GM21529 (cell line): ENCODE results near the gene EFCAB6.

Experiments used
- ATAC-seq: cut with Tn5 transposase; IDR thresholded peaks from one replicate; pipeline ENCODE4 v1.9.1; 2021; ENCODE audit not compliant: unreplicated experiment

Gene EFCAB6

GRCh38 chr22:43510281-43511070 lies 301.6 kb downstream of the EFCAB6 start:
- no peak for ATAC-seq

DNA sequence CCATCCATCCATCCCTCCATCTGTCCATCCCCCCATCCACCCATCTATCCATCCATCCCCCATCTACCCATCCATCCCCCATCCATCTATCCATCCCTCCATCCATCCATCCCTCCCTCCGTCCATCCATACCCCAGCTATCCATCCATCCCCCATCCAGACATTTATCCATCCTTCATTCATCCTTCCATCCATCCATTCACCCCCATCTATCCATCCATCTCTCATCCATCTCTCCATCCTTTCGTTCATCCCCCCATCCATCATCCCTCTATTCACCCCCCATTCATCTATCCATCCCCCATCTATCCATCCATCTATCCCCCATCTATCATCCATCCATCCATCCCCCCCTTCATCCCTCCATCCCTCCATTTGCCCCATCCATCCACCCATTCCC lies 302.8 kb downstream of the EFCAB6 start:
- ATAC-seq, result no peak

GRCh38 chr22:43508489-43508888 lies 303.6 kb downstream of the EFCAB6 start:
- no peak for ATAC-seq

GRCh38 chr22:43507235-43507634 lies 304.9 kb downstream of the EFCAB6 start:
- no peak for ATAC-seq

DNA sequence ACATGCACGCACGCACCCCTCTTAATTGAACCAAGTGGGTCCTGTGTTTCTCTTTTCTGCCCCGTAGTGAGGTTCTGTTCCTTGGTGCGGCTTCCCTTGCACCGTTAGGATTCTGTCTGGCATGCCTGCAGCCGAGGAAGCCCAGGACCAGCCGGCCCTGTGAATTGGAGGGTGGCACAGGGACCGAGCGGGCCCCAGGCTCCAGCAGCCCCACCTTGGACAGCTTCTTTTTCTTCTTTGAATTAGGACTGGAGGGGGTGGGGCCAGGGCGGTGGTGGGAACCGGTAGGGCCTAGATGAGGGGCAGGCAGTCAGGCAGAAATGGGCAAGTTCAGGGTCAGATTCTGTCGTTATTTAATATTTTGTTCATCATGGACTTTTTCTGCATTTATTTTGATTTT lies 305.6 kb downstream of the EFCAB6 start:
- no peak for ATAC-seq

- no peak for ATAC-seq
These were observed 306.2 kb downstream of the EFCAB6 start for GRCh38 chr22:43505896-43506295.

DNA sequence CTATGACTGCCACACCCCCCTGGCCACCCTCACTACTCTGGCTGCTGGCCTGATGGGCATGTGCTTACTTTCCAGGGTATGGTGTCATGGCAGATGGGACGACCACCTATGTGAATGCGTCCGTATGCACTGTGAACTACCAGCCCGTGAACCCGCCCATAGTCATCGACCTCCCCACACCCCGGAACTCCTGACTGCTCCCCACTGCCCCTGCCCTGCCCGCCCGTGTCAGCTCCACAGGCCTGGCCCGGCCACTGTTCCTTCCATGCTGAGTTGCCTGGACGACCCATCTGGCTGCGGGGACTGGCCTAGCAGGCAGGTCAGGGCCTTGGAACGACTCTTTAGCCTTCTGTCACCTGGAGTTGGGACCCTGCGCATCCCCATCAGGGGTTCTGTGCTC lies 306.7 kb downstream of the EFCAB6 start:
- no peak for ATAC-seq

- no peak for ATAC-seq
These were observed 307.3 kb downstream of the EFCAB6 start for GRCh38 chr22:43504666-43505261.

GRCh38 chr22:43504068-43504467 lies 308.0 kb downstream of the EFCAB6 start:
- no peak for ATAC-seq

- ATAC-seq, result no peak
These were observed 309.7 kb downstream of the EFCAB6 start for GRCh38 chr22:43502306-43502874.

GRCh38 chr22:43501878-43502277 lies 310.2 kb downstream of the EFCAB6 start:
- no peak for ATAC-seq

DNA sequence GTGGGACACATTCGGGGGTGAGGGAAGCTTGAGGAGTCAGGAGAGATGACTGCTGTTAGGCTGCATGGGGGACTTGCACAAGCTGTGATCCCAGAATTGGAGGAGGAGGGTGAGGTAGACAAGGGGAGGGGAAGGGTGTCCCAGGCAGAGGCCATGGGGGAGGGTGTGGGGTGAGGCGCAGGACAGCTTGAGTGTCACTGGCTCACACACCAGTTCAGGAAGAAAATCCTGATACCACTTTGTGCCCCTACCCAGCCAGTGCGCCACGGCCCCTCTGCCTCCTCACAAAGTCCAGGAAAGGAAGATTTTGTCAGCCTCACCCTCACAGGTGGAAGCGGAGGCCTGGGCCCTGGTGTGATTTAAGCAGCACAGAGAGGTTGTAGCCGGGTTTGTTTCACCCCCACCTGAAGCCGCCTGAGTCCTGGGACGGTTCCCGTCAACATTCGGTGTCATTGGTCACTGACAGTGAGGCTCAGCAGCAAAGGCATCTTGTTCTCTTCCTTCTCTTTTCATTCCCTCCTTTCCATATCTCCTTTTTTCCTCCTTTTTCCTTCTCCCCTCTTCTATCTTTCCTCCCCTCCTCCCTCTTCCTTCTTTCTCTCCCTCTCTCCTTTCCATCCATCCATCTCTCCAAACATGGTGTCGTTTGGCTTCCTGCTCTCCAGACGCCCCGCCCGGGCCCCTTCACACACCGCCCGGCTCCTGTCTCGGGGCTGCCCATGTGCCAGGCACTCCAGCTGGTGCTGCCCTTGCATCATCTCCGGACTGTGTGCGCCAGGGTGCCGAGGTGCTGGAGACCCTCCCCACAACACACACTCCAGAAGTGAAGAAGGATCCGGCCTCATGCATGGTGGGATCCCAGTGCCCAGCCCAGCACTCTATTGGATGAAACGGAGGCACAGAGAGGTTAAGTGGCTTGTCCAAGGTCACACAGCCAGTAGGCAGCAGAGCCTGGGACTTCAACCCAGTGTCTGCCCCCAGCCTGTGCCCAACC lies 311.0 kb downstream of the EFCAB6 start:
- ATAC-seq, result no peak

DNA sequence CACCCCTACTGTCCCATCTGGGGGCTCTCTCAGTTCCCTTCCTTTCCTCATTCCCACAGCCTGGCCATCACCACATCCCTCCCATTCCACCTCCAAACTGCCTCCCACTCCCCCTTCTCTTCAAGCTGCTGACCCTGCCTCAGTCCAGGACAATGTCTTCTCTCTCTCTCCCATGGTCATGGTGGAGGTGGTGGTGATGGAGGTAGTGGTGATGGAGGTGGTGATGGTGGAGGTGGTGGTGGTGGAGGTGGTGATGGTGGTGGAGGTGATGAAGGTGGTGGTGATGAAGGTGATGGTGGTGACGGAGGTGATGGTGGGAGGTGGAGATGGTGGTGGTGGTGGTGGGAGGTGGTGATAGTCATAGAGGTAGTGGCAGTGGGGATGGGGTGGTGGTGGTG lies 313.2 kb downstream of the EFCAB6 start:
- ATAC-seq, result no peak

GRCh38 chr22:43497956-43498855 lies 313.9 kb downstream of the EFCAB6 start:
- no peak for ATAC-seq

- ATAC-seq, result no peak
These were observed 318.8 kb downstream of the EFCAB6 start for GRCh38 chr22:43493297-43493696.

DNA sequence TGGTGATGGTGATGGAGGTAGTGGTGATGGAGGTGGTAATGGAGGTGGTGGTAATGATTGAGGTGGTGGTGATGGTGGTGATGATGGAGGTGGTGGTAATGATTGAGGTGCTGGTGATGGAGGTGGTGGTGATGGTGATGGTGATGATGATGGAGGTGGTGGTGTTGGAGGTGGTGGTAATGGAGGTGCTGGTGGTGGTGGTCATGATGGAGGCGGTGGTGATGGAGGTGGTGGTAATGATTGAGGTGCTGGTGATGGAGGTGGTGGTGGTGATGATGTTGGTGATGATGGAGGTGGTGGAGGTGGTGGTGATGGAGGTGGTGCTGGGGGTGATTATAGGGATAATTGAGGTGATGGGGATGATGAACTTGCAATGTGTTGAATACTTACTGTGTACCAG lies 320.4 kb downstream of the EFCAB6 start:
- no peak for ATAC-seq

DNA sequence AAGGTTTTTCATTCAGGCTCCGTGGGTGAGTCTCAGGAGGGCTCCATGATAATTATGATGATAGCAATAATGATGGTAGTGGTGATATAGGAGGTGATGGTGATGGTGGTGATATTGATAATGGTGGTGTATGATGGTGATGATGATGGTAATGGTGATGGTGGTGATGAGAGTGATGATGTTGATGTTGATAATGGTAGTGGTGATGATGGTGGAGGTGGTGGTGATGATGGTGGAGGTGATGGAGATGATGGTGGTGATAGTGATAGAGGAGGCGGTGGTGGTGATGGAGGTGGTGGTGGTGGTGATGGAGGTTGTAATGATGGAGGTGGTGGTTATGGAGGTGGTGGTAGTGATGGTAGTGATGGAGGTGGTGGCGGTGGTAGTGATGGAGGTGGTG lies 320.9 kb downstream of the EFCAB6 start:
- no peak for ATAC-seq

DNA sequence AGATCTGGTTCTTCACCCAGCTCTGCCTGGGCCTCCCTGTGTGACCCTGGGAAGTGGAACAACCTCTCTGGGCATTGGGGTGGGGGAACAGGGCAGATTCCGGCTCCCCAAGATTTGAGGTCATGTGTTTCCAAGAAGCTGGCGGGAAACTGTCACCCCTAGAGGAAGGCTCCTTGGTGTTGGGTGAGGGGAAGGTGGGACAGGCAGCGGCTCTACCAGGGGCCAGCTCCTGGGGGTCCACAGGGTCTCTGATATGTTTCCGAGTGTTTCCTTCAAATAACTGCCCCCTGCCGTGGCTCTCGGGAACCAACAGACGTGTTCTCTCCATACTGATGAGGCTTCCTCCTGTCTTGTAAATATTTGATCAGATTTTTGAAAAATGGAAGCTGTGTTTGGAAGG lies 321.8 kb downstream of the EFCAB6 start:
- ATAC-seq, result no peak

DNA sequence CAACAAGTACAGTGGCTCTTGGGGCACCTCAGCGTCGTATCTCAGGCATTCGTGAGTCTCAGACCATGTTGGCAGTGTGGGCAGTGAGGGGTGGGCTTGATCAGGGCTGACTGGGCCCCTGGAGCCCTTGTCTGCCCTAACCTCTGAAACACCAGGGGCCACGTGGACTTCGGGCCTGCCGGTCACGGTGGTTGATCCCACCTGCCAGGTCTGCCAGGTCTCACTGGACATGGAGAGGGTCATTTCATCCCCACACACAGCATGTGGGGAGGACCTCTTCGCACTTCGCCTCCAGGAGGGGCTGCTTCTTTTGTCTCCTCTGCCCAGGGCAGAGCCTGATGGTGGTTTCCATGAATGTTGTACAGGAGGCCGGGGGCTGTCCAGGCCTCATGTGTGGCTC lies 323.2 kb downstream of the EFCAB6 start:
- ATAC-seq, result no peak
